SK-N-SH (cell line): ENCODE data around the gene PROC.
"Not testable (repeated sequence)": the region's sequence is repeated elsewhere in the genome, so short reads cannot be mapped to it uniquely, and the experiment has no call there.

Source experiments
- GABPA ChIP-seq: IDR thresholded peaks from 2 replicates; pipeline ENCODE4 v1.4.0; 2012; ENCODE audit warnings: low read depth, mild to moderate bottlenecking
- GATA2 ChIP-seq: sonication (generic); formaldehyde crosslinking; IDR thresholded peaks from 2 replicates; pipeline ENCODE4 v1.5.0; 2020; ENCODE audit warnings: mild to moderate bottlenecking, missing genetic modification reagents
- MXI1 ChIP-seq: IDR thresholded peaks from 2 replicates; pipeline ENCODE4 v1.6.1; 2012; ENCODE audit warnings: mild to moderate bottlenecking, low read depth, low read length, improper control_type of control experiment
- POLR2AphosphoS5 ChIP-seq: IDR thresholded peaks from 2 replicates; pipeline ENCODE4 v1.6.1; 2012; ENCODE audit warnings: low read depth, low read length
- TF ChIP-seq, protein P1 (sequence below): fragments of 200-600 bp; sonication (generic); IDR thresholded peaks from 2 replicates; pipeline ENCODE4 v1.6.1; 2017; ENCODE audit warnings: antibody characterized with exemption, mild to moderate bottlenecking, moderate library complexity
- TF ChIP-seq, protein P2 (sequence below): fragments of 150-350 bp; IDR thresholded peaks from 2 replicates; pipeline ENCODE4 v1.6.1; 2016; ENCODE audit warnings: mild to moderate bottlenecking, low read depth, low read length

DNA sequence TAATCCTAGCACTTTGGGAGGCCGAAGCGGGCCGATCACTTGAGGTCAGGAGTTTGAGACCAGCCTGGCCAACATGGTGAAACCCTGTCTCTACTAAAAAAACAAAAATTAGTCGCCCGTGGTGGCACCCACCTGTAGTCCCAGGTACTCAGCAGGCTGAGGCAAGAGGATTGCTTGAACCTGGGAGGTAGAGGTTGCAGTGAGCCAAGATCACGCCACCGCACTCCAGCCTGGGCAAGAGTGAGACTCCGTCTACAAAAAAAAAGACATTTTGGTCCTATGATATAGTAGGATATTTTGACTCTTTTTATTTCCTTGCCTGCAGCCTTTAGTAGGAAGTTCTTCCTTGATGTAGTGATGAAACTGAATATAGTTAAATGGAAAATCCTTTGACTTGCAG, 8.5 kb upstream of the PROC start:
- TF ChIP-seq POLR2AphosphoS5; GABPA; MXI1; GATA2 (CRISPR knock-in tag): not testable (repeated sequence)
- TF ChIP-seq, protein P1, sequence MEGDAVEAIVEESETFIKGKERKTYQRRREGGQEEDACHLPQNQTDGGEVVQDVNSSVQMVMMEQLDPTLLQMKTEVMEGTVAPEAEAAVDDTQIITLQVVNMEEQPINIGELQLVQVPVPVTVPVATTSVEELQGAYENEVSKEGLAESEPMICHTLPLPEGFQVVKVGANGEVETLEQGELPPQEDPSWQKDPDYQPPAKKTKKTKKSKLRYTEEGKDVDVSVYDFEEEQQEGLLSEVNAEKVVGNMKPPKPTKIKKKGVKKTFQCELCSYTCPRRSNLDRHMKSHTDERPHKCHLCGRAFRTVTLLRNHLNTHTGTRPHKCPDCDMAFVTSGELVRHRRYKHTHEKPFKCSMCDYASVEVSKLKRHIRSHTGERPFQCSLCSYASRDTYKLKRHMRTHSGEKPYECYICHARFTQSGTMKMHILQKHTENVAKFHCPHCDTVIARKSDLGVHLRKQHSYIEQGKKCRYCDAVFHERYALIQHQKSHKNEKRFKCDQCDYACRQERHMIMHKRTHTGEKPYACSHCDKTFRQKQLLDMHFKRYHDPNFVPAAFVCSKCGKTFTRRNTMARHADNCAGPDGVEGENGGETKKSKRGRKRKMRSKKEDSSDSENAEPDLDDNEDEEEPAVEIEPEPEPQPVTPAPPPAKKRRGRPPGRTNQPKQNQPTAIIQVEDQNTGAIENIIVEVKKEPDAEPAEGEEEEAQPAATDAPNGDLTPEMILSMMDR = not testable (repeated sequence)
- TF ChIP-seq, protein P2, sequence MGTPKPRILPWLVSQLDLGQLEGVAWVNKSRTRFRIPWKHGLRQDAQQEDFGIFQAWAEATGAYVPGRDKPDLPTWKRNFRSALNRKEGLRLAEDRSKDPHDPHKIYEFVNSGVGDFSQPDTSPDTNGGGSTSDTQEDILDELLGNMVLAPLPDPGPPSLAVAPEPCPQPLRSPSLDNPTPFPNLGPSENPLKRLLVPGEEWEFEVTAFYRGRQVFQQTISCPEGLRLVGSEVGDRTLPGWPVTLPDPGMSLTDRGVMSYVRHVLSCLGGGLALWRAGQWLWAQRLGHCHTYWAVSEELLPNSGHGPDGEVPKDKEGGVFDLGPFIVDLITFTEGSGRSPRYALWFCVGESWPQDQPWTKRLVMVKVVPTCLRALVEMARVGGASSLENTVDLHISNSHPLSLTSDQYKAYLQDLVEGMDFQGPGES = not testable (repeated sequence)
